Measurements from ENCODE around the gene OR10A6.

- TF ChIP-seq, protein P1, sequence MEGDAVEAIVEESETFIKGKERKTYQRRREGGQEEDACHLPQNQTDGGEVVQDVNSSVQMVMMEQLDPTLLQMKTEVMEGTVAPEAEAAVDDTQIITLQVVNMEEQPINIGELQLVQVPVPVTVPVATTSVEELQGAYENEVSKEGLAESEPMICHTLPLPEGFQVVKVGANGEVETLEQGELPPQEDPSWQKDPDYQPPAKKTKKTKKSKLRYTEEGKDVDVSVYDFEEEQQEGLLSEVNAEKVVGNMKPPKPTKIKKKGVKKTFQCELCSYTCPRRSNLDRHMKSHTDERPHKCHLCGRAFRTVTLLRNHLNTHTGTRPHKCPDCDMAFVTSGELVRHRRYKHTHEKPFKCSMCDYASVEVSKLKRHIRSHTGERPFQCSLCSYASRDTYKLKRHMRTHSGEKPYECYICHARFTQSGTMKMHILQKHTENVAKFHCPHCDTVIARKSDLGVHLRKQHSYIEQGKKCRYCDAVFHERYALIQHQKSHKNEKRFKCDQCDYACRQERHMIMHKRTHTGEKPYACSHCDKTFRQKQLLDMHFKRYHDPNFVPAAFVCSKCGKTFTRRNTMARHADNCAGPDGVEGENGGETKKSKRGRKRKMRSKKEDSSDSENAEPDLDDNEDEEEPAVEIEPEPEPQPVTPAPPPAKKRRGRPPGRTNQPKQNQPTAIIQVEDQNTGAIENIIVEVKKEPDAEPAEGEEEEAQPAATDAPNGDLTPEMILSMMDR (IDR thresholded peaks at IDR 0.05; ENCODE audit: low read depth, low read length) = no peak
- TF ChIP-seq EZH2phosphoT487 (IDR thresholded peaks at IDR 0.05; ENCODE audit: low read depth) = no peak
Observed at GRCh38 chr11:7969756-7970646, 38.9 kb upstream of the OR10A6 start.
